Caki2 (cell line): Measurements from ENCODE around the gene TRIO. TPM values are rescaled to one million over a fixed set of nuclear protein-coding genes. Genes with fewer than 3 reads are reported as not detected.

Experiments
- DNase-seq: peaks from one replicate; pipeline ENCODE4 v3.0.0-alpha.2; 2015; ENCODE audit warnings: low read depth
- in situ Hi-C: cut with HindIII; loops from 2 replicates; pipeline ENCODE4 v1.10.0; 2016; ENCODE audit warnings: low sequenced_read_pairs, low pct_unique_long_range_greater_than_20kb, mixed read lengths
- total RNA-seq: library from RNA; depleted of rRNA; stranded (reverse); fragments of >200 nt; shearing (Covaris generic); gene quantifications from 2 replicates; pipeline ENCODE4 v1.2.3, GENCODE V29; 2014; ENCODE audit warnings: low replicate concordance

TRIO gene
- total RNA-seq, 1 experiment from 2014 or later: 52.3 TPM

GRCh38 chr5:14491015-14491915 is 348.1 kb downstream of the TRIO start:
- DNase-seq: no peak
- in situ Hi-C loops: no loop called here

GRCh38 chr5:14492331-14492964 is 349.3 kb downstream of the TRIO start:
- no peak for DNase-seq
- in situ Hi-C loops: no loop called here

GRCh38 chr5:14495301-14495700 is 352.2 kb downstream of the TRIO start:
- in situ Hi-C loops: no loop called here
- no peak for DNase-seq

- in situ Hi-C loops: no loop called here
Observed at GRCh38 chr5:14497311-14497710, 354.2 kb downstream of the TRIO start.

GRCh38 chr5:14501353-14502293 is 358.5 kb downstream of the TRIO start:
- in situ Hi-C loops: no loop called here
- no peak for DNase-seq

More at GRCh38 chr5:14497311-14497710, 354.2 kb downstream of the TRIO start:
- no peak for DNase-seq

- in situ Hi-C loops: no loop called here
Observed at GRCh38 chr5:14502294-14502690, 359.1 kb downstream of the TRIO start.

GRCh38 chr5:14503017-14503680 is 360.0 kb downstream of the TRIO start:
- in situ Hi-C loops: no loop called here

More at GRCh38 chr5:14502294-14502690, 359.1 kb downstream of the TRIO start:
- no peak for DNase-seq

GRCh38 chr5:14503681-14504331 is 360.7 kb downstream of the TRIO start:
- in situ Hi-C loops: no loop called here
- DNase-seq: no peak

More at GRCh38 chr5:14503017-14503680, 360.0 kb downstream of the TRIO start:
- no peak for DNase-seq

DNA sequence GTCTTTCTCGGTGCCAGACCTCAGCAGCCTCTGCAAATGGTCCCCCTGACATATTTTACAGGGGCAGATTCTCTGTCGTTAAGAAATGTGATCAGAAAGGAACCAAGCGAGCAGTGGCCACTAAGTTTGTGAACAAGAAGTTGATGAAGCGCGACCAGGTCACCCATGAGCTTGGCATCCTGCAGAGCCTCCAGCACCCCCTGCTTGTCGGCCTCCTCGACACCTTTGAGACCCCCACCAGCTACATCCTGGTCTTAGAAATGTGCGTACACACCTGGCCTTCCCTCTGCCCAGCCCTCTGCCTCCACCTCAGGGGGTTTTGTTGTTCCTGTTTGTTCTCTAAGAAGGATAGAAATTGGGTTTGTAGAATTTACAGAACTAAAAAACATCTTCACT is 361.2 kb downstream of the TRIO start:
- in situ Hi-C loops: no loop called here
- DNase-seq: no peak

DNA sequence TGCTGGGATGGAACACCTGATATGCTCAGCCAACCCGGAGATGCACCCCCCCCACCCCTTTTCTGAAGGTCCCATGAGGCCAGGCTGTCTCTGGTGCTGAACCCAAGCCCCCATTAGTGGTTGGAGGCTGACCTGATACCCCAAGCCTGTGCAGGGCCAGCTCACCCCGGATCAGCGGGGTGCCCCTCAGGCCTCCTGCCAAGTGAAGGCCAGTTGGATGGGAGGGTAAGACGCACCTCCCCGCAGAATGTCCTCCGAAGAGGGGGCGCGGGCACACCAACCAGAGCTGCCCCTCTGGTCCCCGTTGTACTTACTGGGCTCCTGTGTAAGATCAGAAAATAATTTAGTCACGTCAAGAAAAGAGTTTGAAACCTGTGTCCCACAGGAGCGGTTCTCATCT is 361.7 kb downstream of the TRIO start:
- no peak for DNase-seq
- in situ Hi-C loops: no loop called here

DNA sequence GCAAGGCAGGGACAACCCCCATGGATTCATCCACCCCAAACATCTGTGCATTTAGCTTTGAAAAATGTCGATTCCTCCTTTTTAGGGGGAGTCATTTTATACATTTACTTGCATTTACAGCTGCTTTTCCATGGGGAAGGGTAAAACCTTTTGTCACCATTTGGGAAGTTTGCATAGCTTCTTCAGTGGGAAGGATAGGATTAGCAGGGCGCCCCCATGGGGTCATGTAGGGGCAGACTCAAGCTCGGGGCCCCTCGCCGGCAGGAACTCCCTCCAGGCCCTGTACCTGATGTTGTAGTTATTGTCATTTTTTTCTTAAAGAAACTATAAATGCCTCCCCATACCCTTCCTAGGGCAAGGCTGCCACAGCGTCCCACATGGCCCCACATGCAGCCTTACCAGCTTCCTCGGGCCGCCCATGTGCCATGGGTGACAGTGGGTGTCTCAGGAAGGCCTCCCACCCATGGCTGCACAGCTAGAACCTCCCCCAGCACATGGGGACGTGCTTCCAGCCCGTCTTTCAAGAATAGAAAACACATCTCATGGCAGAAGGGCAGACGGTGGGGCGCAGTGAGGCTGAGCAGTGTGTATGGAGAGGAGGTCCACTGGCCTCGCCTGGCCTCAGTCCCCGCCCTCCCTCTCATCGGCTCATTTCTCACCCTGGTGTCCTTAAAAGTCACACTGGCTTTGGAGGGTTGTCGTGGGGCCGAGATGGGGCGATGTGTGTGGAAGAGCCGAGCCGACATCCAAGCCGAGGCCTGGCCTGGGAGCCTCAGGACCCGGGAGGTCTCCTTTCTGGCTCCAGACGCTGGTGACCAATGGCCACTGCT is 362.4 kb downstream of the TRIO start:
- no peak for DNase-seq
- in situ Hi-C loops: no loop called here

DNA sequence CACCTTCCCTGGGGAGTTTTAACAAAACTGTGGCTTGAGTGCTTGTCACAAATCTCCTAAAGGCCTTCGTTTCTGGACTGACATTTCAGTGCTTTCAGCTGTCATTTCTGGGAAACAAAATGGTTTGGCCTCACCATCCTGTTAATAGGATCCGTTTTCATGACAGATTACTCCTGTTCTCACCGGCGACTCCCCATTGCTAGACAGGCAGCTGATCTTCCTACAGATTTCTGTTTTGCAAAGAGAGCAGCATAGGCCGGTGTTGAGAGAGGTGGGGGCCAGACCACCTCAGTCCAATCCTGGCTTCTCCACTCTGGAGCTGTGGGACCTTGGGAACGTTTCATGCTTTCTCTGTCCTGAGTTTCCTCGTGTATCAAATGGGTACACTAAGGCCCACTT is 363.0 kb downstream of the TRIO start:
- no peak for DNase-seq
- in situ Hi-C loops: no loop called here

DNA sequence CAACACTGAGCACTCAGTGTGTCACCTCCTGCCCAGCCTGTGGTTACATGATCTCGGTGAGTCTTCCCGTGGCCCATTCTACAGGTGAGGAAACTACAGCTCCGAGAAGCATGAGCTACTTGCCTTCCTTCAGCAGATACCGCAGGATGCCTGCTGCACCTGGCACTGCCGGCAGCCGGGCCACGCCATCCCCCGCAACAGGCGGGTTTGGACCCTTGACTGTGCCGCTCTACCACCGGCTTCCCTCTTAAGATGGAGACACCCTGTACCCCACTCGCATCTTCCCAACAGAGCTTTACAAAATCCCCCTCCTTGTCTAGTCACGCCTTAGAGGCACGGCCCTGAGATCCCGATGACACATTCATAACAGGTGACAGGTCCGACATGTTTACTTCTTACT is 363.5 kb downstream of the TRIO start:
- DNase-seq: no peak
- in situ Hi-C loops: no loop called here

DNA sequence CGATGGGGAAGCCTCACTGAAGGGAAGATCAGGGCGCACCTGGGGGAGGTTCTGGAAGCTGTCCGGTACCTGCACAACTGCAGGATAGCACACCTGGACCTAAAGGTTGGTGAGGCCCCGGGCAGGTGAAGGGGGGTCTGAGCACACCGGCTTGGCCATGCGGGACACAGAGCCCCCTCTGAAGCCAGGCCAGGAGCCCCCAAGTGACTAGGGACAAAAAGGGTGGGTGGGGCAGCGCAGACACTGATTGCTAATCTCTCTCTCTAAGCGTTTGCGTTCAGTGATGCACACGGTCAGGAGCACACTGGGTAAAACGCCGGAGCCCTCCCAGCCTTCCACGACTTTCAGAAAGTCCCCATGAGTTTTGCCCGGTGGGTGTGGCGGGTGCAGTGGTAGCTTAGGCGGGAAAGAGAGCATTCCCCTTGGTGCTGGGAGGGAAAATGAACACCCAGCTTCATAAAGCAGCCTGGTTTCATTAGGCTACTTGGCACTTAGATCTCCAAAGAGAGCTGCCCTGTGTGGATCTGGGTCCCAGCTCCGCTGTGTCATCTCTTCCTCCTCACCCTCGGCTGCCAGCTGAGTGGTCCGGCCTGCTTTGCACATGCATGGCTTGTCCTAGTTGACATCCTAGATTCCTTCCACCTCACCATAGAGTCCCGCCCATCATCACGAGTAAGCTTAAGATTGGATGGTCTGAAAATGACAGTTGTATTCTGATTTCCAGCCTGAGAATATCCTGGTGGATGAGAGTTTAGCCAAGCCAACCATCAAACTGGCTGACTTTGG is 364.2 kb downstream of the TRIO start:
- no peak for DNase-seq
- in situ Hi-C loops: no loop called here

- in situ Hi-C loops: no loop called here
- no peak for DNase-seq
Observed at GRCh38 chr5:14508046-14508445, 364.9 kb downstream of the TRIO start.

- no peak for DNase-seq
- in situ Hi-C loops: no loop called here
Observed at GRCh38 chr5:14509556-14509955, 366.4 kb downstream of the TRIO start.
